ENCODE data around the gene SPATA20. TPM values are rescaled to one million over a fixed set of nuclear protein-coding genes. Genes with fewer than 3 reads are reported as not detected.

Gene SPATA20
- total RNA-seq, 3 donors from 2014 or later = 54.3 to 95.3 (median 65.4) TPM

- H3K36me3 ChIP-seq (ENCODE audit: low read depth) = no peaks in the 10 kb centered on the region
- intact Hi-C loops (cut with DNase I, micrococcal nuclease) = no loop called here
- peak; percentile 28 for ATAC-seq
- DNase-seq = peak; percentile 49 to 70 (median 56)
- peaks cover 16% of the 10 kb centered on the region for H3K4me1 ChIP-seq (ENCODE audit: low read depth)
- TF ChIP-seq, protein P1, sequence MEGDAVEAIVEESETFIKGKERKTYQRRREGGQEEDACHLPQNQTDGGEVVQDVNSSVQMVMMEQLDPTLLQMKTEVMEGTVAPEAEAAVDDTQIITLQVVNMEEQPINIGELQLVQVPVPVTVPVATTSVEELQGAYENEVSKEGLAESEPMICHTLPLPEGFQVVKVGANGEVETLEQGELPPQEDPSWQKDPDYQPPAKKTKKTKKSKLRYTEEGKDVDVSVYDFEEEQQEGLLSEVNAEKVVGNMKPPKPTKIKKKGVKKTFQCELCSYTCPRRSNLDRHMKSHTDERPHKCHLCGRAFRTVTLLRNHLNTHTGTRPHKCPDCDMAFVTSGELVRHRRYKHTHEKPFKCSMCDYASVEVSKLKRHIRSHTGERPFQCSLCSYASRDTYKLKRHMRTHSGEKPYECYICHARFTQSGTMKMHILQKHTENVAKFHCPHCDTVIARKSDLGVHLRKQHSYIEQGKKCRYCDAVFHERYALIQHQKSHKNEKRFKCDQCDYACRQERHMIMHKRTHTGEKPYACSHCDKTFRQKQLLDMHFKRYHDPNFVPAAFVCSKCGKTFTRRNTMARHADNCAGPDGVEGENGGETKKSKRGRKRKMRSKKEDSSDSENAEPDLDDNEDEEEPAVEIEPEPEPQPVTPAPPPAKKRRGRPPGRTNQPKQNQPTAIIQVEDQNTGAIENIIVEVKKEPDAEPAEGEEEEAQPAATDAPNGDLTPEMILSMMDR (IDR thresholded peaks at IDR 0.05) = no peak
- no peaks in the 10 kb centered on the region for H3K9me3 ChIP-seq
- H3K4me3 ChIP-seq = no peak overlapping the region
Measured at GRCh38 chr17:50564916-50565315, 17.9 kb downstream of the SPATA20 start.

DNA sequence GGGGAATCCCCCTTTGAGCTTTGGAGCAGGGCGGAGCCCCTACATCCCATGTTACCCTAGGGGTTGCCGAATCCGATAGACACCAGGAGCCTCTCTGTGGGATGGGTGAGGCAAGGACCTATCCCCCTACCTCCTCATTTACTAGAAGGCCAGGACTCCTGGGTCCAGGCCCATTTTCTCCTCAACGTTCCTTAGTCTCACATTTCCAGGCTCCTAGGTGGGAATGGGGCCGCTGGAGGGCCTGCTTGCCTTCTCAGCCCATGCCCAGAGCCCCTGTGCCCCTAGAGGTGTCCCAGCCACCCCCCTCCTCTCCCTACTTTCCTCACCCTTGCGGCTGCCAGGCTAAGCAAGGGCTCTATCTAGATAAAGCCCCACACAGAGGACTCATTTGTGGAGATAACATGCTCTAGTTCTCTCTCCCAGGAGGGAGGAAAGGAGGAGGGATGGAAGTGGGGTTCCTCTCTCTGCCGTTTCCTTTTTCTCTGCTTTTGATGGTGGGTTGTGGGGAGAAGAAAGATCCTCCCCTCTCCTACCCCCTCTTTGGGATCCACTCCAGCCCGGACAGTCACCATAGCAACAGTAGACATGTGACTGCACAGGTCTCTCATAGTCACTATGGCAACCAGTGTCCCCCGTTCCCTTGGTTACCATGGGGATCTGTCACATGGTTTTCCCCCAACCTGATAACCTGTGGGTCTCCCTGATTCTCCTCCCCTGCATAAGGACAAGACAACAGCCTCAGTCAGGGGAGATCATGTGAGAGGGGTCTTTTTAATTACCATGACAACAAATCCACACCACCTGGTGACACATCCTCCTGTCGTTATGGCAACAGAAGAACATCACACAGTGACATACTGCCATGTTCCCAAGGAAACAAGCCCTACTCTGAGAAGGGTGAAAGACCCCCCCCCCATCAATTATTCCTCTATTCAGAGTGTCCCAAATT, 18.7 kb downstream of the SPATA20 start:
- TF ChIP-seq, protein P1 (IDR thresholded peaks at IDR 0.05) = no peak
- ATAC-seq (no peak), DNase-seq (no peak)
- H3K4me1 ChIP-seq (ENCODE audit: low read depth) = peaks cover 8% of the 10 kb centered on the region
- intact Hi-C loops (cut with DNase I, micrococcal nuclease) = no loop called here
- H3K4me3 ChIP-seq = no peak overlapping the region
- H3K36me3 ChIP-seq (ENCODE audit: low read depth) = no peaks in the 10 kb centered on the region
- H3K9me3 ChIP-seq = no peaks in the 10 kb centered on the region

- no peak for DNase-seq
- Histone ChIP-seq H3K9me3 (no peaks in the 10 kb centered on the region), H3K36me3 (ENCODE audit: low read depth) (no peaks in the 10 kb centered on the region), H3K4me3 (no peak overlapping the region), H3K4me1 (ENCODE audit: low read depth) (no peaks in the 10 kb centered on the region)
- no peak for ATAC-seq
- TF ChIP-seq, protein P1 (IDR thresholded peaks at IDR 0.05) = no peak
- intact Hi-C loops (cut with DNase I, micrococcal nuclease) = no loop called here
Measured at GRCh38 chr17:50566886-50567285, 19.9 kb downstream of the SPATA20 start.

DNA sequence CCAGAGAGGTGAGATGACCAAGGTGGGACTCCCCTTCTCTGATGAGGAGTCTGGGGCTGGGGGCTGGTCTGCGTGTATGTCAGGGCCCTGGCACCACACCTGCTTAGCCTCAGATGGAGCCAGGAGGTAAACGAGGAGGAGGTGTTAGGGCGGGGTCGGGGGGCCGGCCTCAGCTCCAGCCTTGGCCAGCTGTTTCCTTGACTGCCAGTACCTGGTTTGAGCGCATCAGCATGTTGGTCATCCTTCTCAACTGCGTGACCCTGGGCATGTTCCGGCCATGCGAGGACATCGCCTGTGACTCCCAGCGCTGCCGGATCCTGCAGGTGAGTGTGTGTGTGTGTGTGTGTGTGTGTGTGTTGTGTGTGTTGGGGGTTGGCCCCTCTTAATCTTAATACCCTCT, 21.7 kb downstream of the SPATA20 start:
- DNase-seq (no peak), ATAC-seq (no peak)
- Histone ChIP-seq H3K4me3 (no peak overlapping the region), H3K36me3 (ENCODE audit: low read depth) (no peaks in the 10 kb centered on the region), H3K9me3 (no peaks in the 10 kb centered on the region), H3K4me1 (ENCODE audit: low read depth) (no peaks in the 10 kb centered on the region)
- intact Hi-C loops (cut with DNase I, micrococcal nuclease) = no loop called here
- TF ChIP-seq, protein P1 (IDR thresholded peaks at IDR 0.05) = no peak

DNA sequence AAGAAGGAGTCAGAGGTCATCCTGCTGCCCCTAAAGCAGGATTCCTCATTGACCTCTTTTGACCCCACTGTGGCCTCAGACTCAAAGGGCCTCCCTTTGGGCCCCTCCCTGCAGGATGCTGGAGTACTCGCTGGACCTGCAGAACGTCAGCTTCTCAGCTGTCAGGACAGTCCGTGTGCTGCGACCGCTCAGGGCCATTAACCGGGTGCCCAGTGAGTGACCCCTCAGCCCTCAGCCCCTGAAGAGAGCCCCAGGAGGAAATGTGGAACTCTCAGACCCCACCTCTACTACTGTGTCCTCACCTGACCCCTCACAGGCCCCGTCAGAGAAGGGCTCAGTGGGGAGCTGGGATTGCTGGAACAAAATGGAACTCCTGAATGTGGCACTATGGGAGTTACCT, 22.6 kb downstream of the SPATA20 start:
- Histone ChIP-seq H3K9me3 (no peaks in the 10 kb centered on the region), H3K4me1 (ENCODE audit: low read depth) (no peaks in the 10 kb centered on the region), H3K4me3 (no peak overlapping the region), H3K36me3 (ENCODE audit: low read depth) (no peaks in the 10 kb centered on the region)
- ATAC-seq (no peak), DNase-seq (no peak)
- TF ChIP-seq, protein P1 (IDR thresholded peaks at IDR 0.05) = no peak
- intact Hi-C loops (cut with DNase I, micrococcal nuclease) = no loop called here
